Esophagus (tissue), 2 donors: ENCODE data around the gene TAAR9. TPM values are rescaled to one million over a fixed set of nuclear protein-coding genes. Genes with fewer than 3 reads are reported as not detected.
"Not testable (repeated sequence)": the region's sequence is repeated elsewhere in the genome, so short reads cannot be mapped to it uniquely, and the experiment has no call there.

Experiments
- H3K27ac ChIP-seq, 2 donors: one replicate each; pipeline ENCODE4 v1.5.1; 2013; ENCODE audit warnings: low read depth in 2 of 2, mild to moderate bottlenecking in 2 of 2, inconsistent platforms in 1 of 2, low read length in 1 of 2, moderate library complexity in 1 of 2
- H3K27me3 ChIP-seq, 2 donors: one replicate each; pipeline ENCODE4 v1.6.1; 2013; ENCODE audit warnings: low read length in 2 of 2, control low read depth in 1 of 2, mild to moderate bottlenecking in 1 of 2; ENCODE audit not compliant: insufficient read depth in 2 of 2, control insufficient read depth in 1 of 2
- H3K36me3 ChIP-seq, 2 donors: one replicate each; pipeline ENCODE4 v1.6.1; 2013; ENCODE audit warnings: low read length in 1 of 2; ENCODE audit not compliant: control insufficient read depth in 2 of 2, insufficient read depth in 2 of 2
- H3K4me1 ChIP-seq, 2 donors: one replicate each; pipeline ENCODE4 v1.6.1; 2013; ENCODE audit warnings: low read length in 1 of 2; ENCODE audit not compliant: control insufficient read depth in 2 of 2, insufficient read depth in 2 of 2
- H3K4me3 ChIP-seq, 2 donors: one replicate each; pipeline ENCODE4 v1.5.1; 2013; ENCODE audit warnings: low read length in 2 of 2, mild to moderate bottlenecking in 2 of 2, low read depth in 1 of 2, moderate library complexity in 1 of 2
- H3K9me3 ChIP-seq, 2 donors: one replicate each; pipeline ENCODE4 v1.6.1; 2013; ENCODE audit warnings: mild to moderate bottlenecking in 2 of 2, low read depth in 1 of 2, low read length in 1 of 2, moderate library complexity in 1 of 2; ENCODE audit not compliant: control insufficient read depth in 2 of 2, insufficient read depth in 1 of 2
- WGBS, 2 donors: extraction: QIAGEN DNeasy Blood & Tissue Kit; methylation state at CpG; one replicate each; pipeline ENCODE4 v1.1.7; 2013; 5-methylcytosine and 5-hydroxymethylcytosine counted together
- polyA plus RNA-seq, 2 donors: library from polyadenylated mRNA; stranded (reverse); fragments of 200-250 nt; gene quantifications; one replicate each; pipeline ENCODE4 v1.2.3, GENCODE V29; 2013
- donor health status: healthy with polysubstance abuse.
- donor health status: Bipolar disorder and iron deficiency.

Gene TAAR9
- polyA plus RNA-seq, 2 donors: not detected

DNA sequence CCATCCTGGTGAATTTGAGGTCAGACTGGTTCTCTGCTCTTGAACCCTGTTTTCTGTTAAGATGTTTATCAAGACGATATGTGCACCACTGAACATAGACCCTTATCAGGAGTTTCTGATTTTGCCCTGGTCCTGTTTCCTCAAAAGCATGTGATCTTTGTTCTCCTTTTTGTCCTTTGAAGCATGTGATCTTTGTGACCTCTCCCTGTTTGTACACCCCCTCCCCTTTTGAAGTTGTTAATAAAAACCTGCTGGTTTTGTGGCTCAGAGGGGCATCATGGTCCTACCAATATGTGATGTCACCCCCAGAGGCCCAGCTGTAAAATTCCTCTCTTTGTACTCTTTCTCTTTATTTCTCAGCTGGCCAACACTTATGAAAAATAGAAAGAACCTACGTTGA is 3.5 kb upstream of the TAAR9 start:
- H3K27ac ChIP-seq, H3K9me3 ChIP-seq, H3K4me1 ChIP-seq, H3K4me3 ChIP-seq, H3K36me3 ChIP-seq, H3K27me3 ChIP-seq: not testable (repeated sequence)
- WGBS, 2 donors: 80 to 83% methylated on average over 2 of the region's 2 CpGs

DNA sequence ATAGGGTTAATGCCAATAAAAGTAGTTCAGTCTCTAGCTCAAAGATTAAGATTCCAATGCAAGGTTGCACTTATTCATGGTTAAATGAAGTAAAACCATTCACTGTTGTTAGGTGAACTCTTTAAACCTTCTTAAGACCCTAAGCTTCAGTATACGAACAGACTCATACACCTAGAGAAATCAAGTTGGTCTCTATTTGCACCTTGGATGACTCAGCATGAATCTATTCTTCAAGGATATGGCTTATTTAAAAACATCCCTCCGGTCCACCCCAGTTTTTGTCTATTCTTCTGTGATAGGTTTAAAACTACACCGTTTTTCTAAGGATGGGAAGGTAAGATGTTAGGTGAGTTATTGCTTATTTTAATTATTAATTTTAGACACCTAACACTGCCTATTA is 932 bp upstream of the TAAR9 start:
- Histone ChIP-seq H3K4me3 (no peak overlapping the region), H3K27ac (no peak overlapping the region), H3K36me3 (no peaks in the 10 kb centered on the region), H3K4me1 (no peaks in the 10 kb centered on the region), H3K9me3 (no peaks in the 10 kb centered on the region), H3K27me3 (peaks cover 0 to 6% of the 10 kb centered on the region in 2 donors)
- WGBS, 2 donors: 70 to 79% methylated on average over 3 of the region's 3 CpGs

- H3K27ac ChIP-seq: no peak overlapping the region
- no peaks in the 10 kb centered on the region for H3K36me3 ChIP-seq
- H3K4me1 ChIP-seq: no peaks in the 10 kb centered on the region
- no peak overlapping the region for H3K4me3 ChIP-seq
- peaks cover 0 to 2% of the 10 kb centered on the region in 2 donors for H3K27me3 ChIP-seq
- no peaks in the 10 kb centered on the region for H3K9me3 ChIP-seq
Measured at GRCh38 chr6:132544826-132545225, 6.7 kb downstream of the TAAR9 start.

GRCh38 chr6:132548746-132549463 is 10.8 kb downstream of the TAAR9 start:
- H3K9me3 ChIP-seq: no peaks in the 10 kb centered on the region
- no peak overlapping the region for H3K27ac ChIP-seq
- H3K36me3 ChIP-seq: no peaks in the 10 kb centered on the region
- H3K27me3 ChIP-seq: peaks cover 0 to 2% of the 10 kb centered on the region in 2 donors
- WGBS, 2 donors: 91% methylated on average over 4 of the region's 4 CpGs
- no peaks in the 10 kb centered on the region for H3K4me1 ChIP-seq
- H3K4me3 ChIP-seq: no peak overlapping the region

DNA sequence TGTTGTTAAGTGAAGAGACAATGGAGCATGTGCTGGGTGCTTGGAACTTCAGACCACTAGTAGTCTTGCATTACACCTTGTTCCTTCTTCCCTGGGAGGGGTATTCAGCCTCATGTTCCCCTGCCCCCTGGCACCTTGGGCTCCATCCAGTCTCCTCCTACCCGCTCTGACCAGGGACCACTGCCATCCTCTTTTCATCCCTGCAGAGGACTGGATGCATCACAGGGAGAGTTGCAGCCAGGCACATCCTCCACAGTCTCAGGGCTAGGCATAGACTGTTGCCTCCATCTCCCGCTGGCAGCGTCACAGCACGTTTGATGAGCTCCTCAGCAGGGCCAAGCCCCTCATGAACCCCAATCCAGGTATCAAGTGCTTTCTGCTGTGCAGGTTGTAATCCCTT is 13.1 kb downstream of the TAAR9 start:
- H3K27ac ChIP-seq: no peak overlapping the region
- 81 to 84% methylated on average over 4 of the region's 4 CpGs for WGBS, 2 donors
- H3K4me1 ChIP-seq: no peaks in the 10 kb centered on the region
- no peak overlapping the region for H3K4me3 ChIP-seq
- no peaks in the 10 kb centered on the region for H3K9me3 ChIP-seq
- H3K27me3 ChIP-seq: no peaks in the 10 kb centered on the region
- H3K36me3 ChIP-seq: no peaks in the 10 kb centered on the region

DNA sequence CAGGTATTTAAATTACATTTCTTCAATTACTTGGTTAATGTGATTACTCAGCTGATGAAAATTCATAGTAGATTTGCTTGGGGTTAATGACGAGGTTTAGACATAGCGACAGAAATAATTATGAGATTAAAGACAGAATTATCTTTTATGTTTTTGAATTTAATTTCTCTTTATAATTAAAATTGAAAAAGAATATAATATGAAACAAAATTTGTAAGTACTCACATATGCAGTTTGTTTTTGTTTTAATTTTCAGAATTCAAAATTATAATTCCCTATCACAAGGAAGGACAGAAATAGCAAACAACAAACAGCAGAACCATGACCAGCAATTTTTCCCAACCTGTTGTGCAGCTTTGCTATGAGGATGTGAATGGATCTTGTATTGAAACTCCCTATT is 14.3 kb downstream of the TAAR9 start, which contains the start of gene TAAR8:
TSS of gene TAAR8 (plus strand) at position 301 of the 400 bp plus-strand sequence. CDS start at position 322, 21 bp downstream.
- H3K36me3 ChIP-seq: no peaks in the 10 kb centered on the region
- no peak within 1 kb of the TSS for H3K4me3 ChIP-seq
- 93% methylated on average over 2 of the region's 2 CpGs for WGBS, 2 donors
- no peaks in the 10 kb centered on the region for H3K4me1 ChIP-seq
- no peaks in the 10 kb centered on the region for H3K9me3 ChIP-seq
- H3K27me3 ChIP-seq: no peaks in the 10 kb centered on the region
- H3K27ac ChIP-seq: no peak within 1 kb of the TSS

DNA sequence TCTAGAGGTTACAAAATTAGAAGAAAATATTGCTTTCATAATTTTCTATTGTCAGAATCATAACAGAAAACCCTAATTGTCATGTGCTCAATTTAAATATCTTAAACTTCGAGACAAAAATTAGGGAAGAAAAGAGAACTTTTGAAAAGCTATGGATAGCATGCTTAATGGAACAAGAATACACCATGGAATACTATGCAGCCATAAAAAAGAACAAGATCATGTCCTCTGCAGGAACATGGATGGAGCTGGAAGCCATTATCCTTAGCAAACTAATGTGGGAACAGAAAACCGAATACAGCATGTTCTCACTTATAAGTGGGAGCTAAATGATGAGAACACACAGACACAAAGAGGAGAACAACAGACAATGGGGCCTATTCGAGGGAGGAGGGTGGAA is 22.0 kb downstream of the TAAR9 start:
- 71 to 74% methylated on average over 3 of the region's 3 CpGs for WGBS, 2 donors
- H3K4me3 ChIP-seq, H3K4me1 ChIP-seq, H3K9me3 ChIP-seq, H3K27ac ChIP-seq, H3K36me3 ChIP-seq, H3K27me3 ChIP-seq: not testable (repeated sequence)

DNA sequence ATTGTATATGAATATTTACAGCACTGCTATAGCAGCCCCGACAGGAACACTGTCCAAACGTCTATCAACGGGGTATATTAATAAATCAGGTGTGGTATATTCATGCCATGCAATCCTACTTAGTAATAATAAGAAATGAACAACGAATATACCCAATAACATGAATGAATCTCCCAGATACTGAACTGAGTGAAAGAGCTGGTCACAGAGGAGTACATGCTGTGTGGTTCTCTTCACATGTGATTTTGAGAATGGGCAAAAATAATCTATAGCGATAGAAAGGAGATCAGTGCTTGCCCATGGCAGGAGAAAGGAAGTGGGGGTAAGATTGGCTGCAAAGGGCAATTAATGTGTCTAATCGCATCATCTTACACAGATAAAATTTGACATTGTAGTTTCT is 28.3 kb downstream of the TAAR9 start:
- no peak overlapping the region for H3K4me3 ChIP-seq
- peaks cover 2% of the 10 kb centered on the region in 2 donors for H3K27me3 ChIP-seq
- no peaks in the 10 kb centered on the region for H3K36me3 ChIP-seq
- WGBS, 2 donors: 83 to 89% methylated on average over 6 of the region's 6 CpGs
- H3K9me3 ChIP-seq: no peaks in the 10 kb centered on the region
- H3K27ac ChIP-seq: no peak overlapping the region
- H3K4me1 ChIP-seq: no peaks in the 10 kb centered on the region

DNA sequence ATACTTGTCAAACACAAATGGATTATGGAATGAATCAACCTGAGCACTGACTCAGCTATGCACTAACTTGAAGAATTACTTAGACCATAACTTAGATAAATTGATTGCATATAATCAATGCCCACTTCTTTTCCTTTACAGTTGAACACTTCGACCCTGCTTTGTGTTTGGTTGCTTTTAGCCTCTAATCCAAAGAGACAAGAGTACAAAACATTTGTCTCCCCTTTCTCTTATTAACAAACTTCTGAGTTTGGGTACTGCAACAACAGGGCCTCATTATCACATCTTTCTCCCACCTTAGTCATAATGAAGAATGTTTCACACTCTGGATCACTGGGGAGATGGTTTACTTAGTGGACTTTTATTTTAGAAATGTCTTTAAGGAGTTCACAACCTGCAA is 29.5 kb downstream of the TAAR9 start:
- H3K9me3 ChIP-seq: no peaks in the 10 kb centered on the region
- H3K4me3 ChIP-seq: no peak overlapping the region
- H3K27ac ChIP-seq: no peak overlapping the region
- 57 to 64% methylated on average over 1 of the region's 1 CpG for WGBS, 2 donors
- no peaks in the 10 kb centered on the region for H3K36me3 ChIP-seq
- H3K27me3 ChIP-seq: peaks cover 2% of the 10 kb centered on the region in 2 donors
- H3K4me1 ChIP-seq: no peaks in the 10 kb centered on the region

DNA sequence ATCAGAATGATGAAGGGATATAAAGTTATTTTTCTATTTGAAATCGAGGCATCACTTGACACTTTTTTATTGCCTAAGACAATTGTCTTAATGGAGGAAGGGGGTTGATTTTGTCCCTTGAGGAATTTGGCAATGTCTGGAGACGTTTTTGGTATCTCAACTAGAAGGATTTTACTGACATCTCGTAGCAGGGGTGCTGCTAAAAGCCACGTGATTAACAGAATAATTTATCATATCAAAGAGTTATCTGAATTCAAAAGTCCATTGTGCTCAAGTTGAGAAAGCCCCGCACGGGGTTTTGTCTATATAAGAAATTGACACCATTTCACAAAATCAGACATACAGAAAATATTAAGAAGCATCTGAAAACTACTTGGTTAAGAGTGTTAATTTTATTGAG is 30.5 kb downstream of the TAAR9 start:
- Histone ChIP-seq H3K27me3 (peaks cover 0 to 2% of the 10 kb centered on the region in 2 donors), H3K36me3 (no peaks in the 10 kb centered on the region), H3K27ac (no peak overlapping the region), H3K9me3 (no peaks in the 10 kb centered on the region), H3K4me3 (no peak overlapping the region), H3K4me1 (no peaks in the 10 kb centered on the region)
- 46 to 47% methylated on average over 6 of the region's 6 CpGs for WGBS, 2 donors
